Activated naive CD4-positive, alpha-beta T cell treated with anti-CD3 and anti-CD28 coated beads, Interleukin-2, amount 50 U/mL, for 16 hours (primary cell): ENCODE data around the gene EPHB2.

Source experiments
- DNase-seq: peaks from one replicate; pipeline ENCODE4 v3.0.0-alpha.2; 2020

Gene EPHB2

DNA sequence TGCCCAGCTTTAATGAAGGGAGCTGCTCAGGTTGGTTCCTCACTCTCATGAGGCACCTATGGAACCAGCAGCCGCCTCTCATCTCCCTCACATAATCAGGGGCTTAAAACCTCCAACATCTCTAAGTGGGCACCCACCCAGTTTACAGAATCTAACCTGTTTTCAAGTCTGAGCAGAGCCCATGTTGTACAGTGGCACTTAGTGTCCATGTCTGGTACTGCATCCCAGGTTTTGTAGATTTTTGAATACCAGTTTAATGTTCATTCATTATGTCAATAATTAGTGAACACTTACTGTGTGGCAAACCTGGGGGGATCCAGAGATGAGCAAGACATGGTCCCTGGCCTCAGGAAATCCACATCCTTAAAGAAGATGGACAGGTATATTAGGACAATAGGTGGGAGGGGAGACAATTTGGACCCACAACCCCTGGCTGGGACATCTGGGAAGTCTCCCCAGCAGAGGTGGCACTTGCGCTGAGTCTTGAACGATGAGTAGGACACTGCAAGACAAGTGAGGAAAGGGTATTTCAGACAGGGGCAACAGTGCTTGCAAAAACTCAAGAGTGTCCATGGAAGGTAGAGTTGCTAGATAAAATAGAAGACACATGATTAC lies 178.7 kb downstream of the EPHB2 start:
- no peak for DNase-seq

DNA sequence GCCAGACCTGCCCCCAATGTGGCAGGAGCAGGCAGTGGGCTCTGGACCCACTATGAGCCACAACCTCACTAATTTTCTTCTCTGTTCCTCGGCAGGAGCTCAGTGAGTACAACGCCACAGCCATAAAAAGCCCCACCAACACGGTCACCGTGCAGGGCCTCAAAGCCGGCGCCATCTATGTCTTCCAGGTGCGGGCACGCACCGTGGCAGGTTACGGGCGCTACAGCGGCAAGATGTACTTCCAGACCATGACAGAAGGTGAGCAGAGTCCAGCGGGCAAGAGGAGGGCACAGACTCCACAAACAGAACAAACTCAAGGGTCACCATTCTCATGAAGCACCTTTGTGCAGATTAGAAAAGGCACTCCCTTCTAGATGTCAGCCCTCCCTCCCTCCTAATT lies 182.2 kb downstream of the EPHB2 start:
- DNase-seq = no peak

DNA sequence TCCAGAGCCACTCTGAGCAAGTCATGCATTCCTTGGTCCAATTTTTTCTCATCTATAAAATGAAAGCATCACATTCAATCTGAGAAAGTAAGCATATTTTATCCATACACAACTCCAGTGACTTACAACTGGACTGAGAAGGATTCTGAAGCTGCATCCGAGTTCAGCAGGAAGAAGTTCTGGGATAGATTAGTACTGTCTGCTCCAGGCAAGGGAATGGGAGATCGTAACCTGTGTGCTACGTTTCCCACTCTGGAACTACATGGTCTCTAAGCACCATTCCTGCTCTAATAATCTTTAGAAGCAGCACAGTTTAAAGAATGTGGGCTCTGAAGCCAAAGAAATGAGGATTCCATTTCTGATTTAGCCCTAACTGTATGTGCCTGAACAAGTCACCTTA lies 182.7 kb downstream of the EPHB2 start:
- no peak for DNase-seq

DNA sequence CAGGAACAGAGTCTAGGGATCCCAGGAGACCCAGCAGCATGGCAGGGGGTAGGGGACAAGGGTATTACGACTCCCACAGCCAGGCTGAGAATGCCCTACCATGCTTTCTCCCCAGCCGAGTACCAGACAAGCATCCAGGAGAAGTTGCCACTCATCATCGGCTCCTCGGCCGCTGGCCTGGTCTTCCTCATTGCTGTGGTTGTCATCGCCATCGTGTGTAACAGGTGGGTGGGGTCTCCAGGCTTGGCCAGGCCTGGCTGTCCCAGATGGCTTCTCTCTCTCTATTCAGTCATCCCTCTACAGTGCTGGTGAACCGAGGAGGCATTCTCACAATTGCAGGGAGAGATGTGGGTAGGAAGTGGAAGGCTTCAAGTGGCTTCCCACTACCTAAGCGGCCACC lies 184.7 kb downstream of the EPHB2 start:
- no peak for DNase-seq

DNA sequence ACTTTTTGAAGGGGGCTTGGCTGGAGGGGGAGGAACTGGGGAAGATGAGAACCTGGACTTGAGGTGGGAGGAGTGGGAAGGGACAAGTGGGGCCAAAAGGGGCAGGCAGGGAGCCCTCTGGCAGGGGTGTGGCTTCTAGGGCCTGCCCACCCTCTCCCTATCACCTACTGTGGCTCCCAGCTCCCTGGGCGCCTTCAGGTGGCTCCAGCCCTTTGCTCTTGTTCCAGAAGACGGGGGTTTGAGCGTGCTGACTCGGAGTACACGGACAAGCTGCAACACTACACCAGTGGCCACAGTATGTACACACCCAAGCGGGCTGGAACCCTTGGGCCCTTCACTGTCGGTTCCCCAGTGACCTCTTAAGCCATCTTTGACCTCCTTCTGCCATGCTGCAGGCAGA lies 185.5 kb downstream of the EPHB2 start:
- DNase-seq = no peak

DNA sequence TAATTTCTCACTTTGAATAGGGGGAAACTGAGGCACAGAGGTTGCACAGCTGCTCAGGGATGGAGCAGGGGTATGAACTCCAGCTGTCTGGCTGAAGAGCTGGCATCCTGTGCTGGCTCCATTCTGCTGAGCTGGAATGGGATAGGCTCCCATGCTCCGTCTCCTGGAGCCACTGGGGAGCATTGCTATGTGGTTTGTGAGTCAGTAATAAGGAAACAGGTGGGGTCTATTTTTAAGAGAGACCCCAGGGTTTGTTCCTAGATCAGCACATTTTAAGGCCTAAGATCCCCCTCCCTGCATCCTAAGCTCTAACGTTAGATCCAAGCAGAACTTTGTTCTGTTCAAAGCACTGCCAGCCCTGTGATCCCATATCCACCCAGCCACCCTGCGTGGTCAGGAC lies 189.8 kb downstream of the EPHB2 start:
- no peak for DNase-seq

DNA sequence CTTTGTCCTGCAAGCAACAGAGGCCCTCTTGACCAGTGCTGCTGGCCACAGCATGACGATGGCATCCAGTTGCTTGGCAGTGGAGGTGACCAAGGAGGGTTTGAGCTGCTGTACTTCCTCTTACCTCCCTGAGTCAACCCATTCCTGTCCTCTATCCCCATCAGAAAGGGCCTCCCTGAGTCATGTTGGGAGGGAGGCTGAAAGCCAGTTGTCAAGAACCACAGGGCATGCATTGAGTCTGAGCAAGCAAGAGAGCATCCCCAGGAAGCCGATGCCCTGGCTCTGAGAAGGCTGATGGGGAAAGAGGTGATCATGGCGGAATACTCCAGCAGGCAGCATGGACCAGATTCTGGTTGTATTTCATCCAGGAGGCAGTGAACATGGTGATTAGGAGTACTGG lies 192.5 kb downstream of the EPHB2 start:
- no peak for DNase-seq

DNA sequence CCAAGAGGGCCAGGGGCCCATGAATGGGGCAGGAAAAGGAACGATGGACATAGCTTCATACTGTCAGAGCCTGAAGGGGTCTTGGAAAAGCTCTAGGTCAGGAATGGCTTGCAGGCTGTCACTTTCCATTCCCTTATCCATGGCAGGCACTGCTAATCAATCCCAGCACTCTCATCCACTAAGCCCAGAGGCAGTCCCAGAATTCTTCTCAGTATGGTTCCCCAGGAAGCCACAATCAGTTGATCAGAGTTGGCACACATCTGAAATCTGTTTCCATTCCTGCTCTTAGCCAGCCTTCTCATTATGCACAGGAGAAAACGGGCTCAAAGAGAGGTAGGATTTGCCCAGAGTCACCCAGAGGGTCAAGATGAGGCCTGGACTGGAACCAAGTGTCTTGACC lies 196.3 kb downstream of the EPHB2 start:
- no peak for DNase-seq

DNA sequence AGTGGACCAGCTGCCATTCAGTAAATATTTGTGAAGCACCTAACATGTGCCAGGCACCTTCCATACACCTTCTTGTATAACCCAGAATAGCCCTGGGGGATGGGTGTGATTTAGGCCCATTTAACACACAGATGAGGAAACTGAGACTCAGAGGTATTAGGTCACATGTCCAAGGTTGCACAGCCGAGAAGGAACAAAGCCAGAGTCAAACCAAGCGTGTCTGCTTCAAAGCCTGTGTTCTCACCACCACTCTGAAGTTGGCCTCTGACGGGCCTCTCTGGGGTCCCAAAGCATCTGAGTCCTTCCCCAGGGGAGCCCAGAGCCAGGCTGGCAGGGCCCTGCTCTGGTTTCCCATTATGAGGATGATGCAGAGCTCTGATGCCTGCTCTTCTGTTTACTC lies 196.9 kb downstream of the EPHB2 start:
- DNase-seq = no peak

DNA sequence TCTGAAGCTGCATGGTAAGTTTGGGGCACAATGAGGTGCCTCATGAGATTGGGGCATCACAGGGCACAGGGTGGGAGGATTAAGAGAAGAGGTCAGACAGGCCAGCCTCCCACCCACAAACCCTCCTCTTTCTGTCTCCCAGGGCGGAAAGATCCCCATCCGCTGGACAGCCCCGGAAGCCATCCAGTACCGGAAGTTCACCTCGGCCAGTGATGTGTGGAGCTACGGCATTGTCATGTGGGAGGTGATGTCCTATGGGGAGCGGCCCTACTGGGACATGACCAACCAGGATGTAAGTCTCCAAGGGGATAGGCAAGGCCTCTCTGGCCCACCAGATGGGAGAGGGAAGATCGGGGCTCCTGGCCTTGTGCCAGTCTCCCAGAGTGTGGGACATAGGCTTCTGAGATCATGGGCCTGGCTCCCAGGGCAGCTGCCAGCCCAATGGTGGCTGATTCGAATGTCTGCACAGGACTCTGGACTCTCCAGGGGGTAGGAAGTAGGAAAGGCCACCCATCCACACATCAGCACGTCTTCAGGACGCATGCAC lies 198.3 kb downstream of the EPHB2 start:
- no peak for DNase-seq

DNA sequence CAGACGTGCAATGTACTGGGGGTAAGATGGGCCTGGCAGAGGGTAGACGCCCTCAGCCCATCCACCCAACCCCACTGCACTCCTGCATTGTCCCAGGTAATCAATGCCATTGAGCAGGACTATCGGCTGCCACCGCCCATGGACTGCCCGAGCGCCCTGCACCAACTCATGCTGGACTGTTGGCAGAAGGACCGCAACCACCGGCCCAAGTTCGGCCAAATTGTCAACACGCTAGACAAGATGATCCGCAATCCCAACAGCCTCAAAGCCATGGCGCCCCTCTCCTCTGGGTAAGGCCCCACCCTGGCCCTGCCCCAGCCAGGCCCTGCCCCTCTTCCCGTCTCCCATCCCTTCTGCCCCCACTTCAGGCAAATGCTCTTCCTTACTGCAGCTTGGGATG lies 199.6 kb downstream of the EPHB2 start:
- no peak for DNase-seq

DNA sequence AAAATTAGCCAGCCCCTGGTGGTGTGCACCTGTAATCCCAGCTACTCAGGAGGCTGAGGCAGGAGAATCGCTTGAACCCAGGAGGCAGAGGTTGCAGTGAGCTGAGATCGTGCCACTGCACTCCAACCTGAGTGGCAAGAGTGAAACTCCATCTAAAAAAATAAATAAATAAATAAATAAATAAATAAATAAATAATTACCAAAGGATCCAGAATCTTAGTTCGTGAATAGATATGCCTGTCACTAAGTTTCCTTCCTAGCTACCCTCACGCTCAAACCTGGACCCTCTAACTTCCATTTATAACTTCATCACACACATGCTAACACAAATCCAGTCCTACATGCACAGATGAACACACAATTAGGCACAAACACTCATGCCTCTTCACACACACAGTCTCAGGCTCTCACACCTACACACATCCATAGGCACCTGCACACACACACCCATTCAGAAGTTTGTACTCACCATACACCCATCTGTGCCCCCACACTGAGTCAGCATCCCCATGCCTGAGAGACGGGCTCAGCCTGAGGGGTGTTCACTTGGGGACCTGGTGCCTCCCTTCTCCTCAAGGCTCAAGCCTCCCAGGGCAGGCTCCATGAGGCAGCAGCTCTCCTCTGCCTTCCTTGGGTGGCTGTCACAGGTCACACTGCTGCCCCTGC lies 200.5 kb downstream of the EPHB2 start:
- no peak for DNase-seq

DNA sequence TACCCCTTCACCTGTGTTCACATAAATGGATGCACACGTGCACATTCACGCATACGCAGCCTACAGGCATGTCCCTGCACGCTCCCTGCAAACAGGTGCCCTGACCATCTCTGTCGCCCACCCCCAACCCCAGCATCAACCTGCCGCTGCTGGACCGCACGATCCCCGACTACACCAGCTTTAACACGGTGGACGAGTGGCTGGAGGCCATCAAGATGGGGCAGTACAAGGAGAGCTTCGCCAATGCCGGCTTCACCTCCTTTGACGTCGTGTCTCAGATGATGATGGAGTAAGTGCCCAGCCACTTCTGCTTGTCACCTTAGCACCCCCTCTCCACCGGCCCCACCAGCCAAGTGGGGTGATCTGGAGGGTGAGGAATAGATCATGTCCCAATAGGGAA lies 201.7 kb downstream of the EPHB2 start:
- DNase-seq = no peak

DNA sequence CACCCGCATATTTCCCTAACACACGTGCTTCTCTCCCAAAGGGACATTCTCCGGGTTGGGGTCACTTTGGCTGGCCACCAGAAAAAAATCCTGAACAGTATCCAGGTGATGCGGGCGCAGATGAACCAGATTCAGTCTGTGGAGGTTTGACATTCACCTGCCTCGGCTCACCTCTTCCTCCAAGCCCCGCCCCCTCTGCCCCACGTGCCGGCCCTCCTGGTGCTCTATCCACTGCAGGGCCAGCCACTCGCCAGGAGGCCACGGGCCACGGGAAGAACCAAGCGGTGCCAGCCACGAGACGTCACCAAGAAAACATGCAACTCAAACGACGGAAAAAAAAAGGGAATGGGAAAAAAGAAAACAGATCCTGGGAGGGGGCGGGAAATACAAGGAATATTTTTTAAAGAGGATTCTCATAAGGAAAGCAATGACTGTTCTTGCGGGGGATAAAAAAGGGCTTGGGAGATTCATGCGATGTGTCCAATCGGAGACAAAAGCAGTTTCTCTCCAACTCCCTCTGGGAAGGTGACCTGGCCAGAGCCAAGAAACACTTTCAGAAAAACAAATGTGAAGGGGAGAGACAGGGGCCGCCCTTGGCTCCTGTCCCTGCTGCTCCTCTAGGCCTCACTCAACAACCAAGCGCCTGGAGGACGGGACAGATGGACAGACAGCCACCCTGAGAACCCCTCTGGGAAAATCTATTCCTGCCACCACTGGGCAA lies 202.9 kb downstream of the EPHB2 start:
- no peak for DNase-seq

DNA sequence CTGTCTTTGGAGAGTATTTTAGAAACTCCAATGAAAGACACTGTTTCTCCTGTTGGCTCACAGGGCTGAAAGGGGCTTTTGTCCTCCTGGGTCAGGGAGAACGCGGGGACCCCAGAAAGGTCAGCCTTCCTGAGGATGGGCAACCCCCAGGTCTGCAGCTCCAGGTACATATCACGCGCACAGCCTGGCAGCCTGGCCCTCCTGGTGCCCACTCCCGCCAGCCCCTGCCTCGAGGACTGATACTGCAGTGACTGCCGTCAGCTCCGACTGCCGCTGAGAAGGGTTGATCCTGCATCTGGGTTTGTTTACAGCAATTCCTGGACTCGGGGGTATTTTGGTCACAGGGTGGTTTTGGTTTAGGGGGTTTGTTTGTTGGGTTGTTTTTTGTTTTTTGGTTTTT lies 203.5 kb downstream of the EPHB2 start:
- no peak for DNase-seq

DNA sequence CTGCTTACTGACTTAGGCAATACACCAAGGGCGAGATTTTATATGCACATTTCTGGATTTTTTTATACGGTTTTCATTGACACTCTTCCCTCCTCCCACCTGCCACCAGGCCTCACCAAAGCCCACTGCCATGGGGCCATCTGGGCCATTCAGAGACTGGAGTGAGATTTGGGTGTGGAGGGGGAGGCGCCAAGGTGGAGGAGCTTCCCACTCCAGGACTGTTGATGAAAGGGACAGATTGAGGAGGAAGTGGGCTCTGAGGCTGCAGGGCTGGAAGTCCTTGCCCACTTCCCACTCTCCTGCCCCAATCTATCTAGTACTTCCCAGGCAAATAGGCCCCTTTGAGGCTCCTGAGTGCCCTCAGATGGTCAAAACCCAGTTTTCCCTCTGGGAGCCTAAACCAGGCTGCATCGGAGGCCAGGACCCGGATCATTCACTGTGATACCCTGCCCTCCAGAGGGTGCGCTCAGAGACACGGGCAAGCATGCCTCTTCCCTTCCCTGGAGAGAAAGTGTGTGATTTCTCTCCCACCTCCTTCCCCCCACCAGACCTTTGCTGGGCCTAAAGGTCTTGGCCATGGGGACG lies 204.1 kb downstream of the EPHB2 start:
- no peak for DNase-seq

DNA sequence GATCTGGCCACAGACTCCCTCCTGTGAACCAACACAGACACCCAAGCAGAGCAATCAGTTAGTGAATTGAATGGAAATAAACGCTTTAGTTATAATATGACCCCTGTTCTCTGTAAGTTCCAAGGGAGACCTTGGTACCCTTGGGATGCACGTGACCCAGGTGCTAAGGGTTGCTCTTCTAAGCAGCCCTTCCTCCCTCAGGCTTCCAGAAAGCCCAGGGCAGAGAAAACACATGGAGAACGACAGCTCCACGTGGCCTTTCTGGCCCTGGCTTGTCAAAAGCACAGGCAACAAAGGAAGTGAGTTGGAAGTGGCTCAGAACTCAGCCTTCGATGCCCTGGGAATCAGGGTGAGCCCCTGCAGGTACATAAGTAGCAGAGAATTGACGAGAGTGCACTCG lies 204.6 kb downstream of the EPHB2 start:
- no peak for DNase-seq

DNA sequence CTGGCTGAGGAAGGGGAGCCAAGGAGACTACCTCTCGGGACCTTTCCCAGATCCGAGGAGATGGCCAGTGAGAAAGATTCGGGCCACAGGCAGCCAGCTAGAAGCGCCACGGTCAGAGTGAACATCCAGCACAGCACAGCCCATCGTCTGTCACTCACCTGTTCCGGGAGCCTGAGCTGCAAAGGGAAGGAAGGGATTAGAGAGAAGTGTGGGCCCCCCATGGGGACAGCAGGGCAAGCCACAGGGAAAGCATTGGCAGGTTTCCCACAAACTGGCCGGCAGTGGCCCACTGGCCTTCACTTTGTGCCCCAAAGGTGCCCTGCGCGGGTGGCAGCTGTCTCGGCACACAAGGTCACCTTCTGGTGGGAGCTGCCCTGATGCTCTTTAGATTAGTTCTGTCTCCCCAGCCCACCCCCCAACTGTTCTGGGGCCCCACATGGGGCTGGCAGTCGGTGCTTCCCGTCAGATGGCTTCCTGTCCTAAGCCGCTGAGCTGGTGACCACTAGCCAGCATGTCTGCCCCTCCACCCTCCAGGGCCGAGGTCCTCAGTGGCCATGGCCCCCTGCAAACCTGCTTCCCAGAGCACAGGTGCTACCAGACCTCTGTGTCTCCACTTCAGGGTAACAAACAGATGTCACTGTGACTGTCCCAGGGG lies 205.3 kb downstream of the EPHB2 start:
- no peak for DNase-seq

DNA sequence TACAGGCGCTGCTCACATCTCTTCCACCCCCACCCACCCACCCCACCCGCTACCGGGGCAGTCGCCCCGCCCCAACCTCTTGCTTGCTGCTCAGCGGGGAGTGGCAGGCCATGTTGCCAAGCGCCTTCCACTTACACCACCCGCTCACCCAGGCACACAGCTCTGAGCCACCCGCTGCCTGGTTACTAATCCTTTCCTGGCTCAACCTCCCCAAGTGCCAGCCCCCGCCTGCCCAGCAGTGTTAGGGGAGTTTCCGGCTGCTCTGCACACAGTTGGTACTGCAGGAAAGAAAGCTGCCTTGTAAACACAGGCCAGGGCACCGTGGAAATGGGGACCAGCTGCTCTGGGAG lies 205.8 kb downstream of the EPHB2 start:
- DNase-seq = no peak

DNA sequence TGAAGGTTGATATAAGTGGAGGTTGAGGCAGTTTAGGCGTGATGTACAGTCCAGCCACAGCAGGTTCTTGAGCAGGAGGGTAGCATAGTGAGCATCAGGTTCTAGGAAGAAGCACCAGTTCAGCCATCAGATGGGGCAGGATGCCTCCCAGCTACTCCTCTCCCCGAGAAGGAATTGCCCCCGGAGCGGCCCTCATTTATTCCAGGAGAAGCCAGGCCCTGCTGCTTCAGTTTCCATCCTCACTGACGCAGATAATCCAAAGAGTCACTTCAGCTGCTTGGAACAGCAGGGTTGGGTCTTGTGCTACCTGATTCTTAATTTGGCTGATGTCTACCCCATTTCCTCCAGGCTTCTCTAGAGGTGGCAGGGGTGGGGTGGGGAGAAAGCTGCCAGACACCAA lies 207.3 kb downstream of the EPHB2 start:
- no peak for DNase-seq

DNA sequence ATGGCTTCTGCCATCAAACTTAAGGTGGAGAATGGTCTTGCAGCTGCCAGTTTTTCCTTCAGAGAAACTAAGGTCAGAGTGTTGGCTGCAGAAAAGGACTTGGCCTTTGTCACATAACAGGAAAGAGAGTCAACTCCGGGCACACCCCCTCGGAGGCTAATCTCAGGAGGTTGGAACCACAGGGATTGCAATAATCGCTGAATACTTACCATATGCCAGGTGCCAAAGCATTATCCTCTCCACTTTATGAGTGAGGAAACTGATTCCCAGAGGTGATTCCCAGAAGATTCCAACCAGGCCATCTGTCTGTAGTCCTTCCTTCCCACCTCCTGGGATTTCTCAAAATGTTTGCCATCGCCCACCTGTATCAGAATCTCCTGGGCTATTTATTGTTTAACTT lies 208.0 kb downstream of the EPHB2 start:
- DNase-seq = no peak

DNA sequence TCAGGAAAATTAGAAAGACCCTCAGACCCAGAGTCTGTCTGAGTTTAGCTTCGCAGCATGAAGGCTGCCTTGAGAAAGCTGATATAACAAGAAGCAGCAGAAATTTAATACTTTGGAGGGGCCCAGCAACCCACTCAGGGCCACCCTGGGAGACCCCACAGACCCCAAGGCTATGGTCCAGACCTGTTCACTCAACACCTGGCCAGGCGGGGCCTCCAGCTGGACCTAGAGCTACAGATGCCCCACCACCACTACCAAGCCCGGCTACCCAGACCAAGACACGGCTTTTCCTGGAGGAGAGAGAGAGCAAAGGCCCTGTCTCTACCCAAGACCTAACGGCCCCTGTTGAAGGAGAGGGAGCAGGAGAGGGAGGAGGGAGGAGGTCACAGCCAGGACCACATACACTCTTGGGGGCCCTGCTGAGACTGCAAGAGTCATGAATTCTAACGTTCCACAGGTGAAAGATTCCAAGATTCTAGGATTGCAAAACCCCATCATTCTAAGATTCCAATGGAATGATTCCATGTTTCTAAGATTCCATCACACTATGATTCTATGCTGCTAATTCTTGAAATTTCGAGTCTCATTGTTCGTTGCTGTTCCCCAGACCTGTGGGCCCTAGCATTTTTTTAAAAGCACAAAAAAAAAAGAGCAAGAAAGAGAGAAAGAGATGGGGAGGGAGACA lies 208.8 kb downstream of the EPHB2 start:
- DNase-seq = no peak
